Sigmoid colon (tissue), 7 donors: ENCODE measurements around the gene TTLL6. TPM values are rescaled to one million over a fixed set of nuclear protein-coding genes. Genes with fewer than 3 reads are reported as not detected.

Experiments used
- DNase-seq: peaks from one replicate; pipeline ENCODE4 v3.0.0-alpha.2; 2019
- H3K27ac ChIP-seq, 4 donors: fragments of 200-600 bp; sonication (generic); one replicate each; pipeline ENCODE4 v1.5.1; 2016 to 2019; ENCODE audit warnings: mild to moderate bottlenecking in 1 of 4
- H3K27me3 ChIP-seq, 3 donors: fragments of 200-600 bp; sonication (generic); one replicate each; pipeline ENCODE4 v1.5.1; 2019; ENCODE audit warnings: mild to moderate bottlenecking in 1 of 3
- H3K36me3 ChIP-seq, 4 donors: fragments of 200-600 bp; sonication (generic); one replicate each; pipeline ENCODE4 v1.5.1; 2016 to 2019
- H3K4me1 ChIP-seq, 4 donors: fragments of 200-600 bp; sonication (generic); one replicate each; pipeline ENCODE4 v1.5.1; 2017 to 2019
- H3K4me3 ChIP-seq, 4 donors: fragments of 200-600 bp; sonication (generic); one replicate each; pipeline ENCODE4 v1.5.1; 2017 to 2019; ENCODE audit warnings: mild to moderate bottlenecking in 2 of 4, moderate library complexity in 1 of 4
- H3K9me3 ChIP-seq, 4 donors: fragments of 200-600 bp in 3 of 4; sonication (generic) in 3 of 4; one replicate each; pipeline versions ENCODE4 v1.5.1 to v1.6.1; 2013 to 2019
- EP300 ChIP-seq, 4 donors: sonication (generic); formaldehyde crosslinking; IDR thresholded peaks; one replicate each; pipeline ENCODE4 v1.6.1; 2017; ENCODE audit warnings: antibody characterized with exemption in 4 of 4
- POLR2A ChIP-seq, 2 donors: fragments of 450-650 bp; IDR thresholded peaks; one replicate each; pipeline ENCODE4 v1.6.1; 2016; ENCODE audit warnings: antibody characterized with exemption in 2 of 2, mild to moderate bottlenecking in 2 of 2, moderate library complexity in 2 of 2
- POLR2AphosphoS5 ChIP-seq, 4 donors: sonication (generic); formaldehyde crosslinking; IDR thresholded peaks; one replicate each; pipeline ENCODE4 v1.6.1; 2017; ENCODE audit warnings: antibody characterized with exemption in 4 of 4
- WGBS, 2 donors: extraction: QIAGEN DNeasy Blood & Tissue Kit; methylation state at CpG; one replicate each; pipeline ENCODE4 v1.1.7; 2013; 5-methylcytosine and 5-hydroxymethylcytosine counted together
- intact Hi-C: fragments of 100-400 bp; cut with DNase I; formaldehyde crosslinking; loops from one replicate; pipeline ENCODE4 v1.15.1; 2023
- polyA plus RNA-seq, 3 donors: library from polyadenylated mRNA; stranded (reverse); fragments of 200-250 nt; gene quantifications; one replicate each; pipeline ENCODE4 v1.2.3, GENCODE V29; 2013
- total RNA-seq, 4 donors: library from RNA; depleted of rRNA; stranded (reverse); fragments of >200 nt; gene quantifications; one replicate each; pipeline ENCODE4 v1.1.0, GENCODE V29; 2016
- TF ChIP-seq, protein P1 (sequence below), 4 experiments: fragments of 450-650 bp in 3 of 4; fragments of 200-600 bp in 1 of 4; IDR thresholded peaks; one replicate each; pipeline ENCODE4 v1.5.1; 2016 to 2019; ENCODE audit warnings: antibody characterized with exemption in 4 of 4, mild to moderate bottlenecking in 3 of 4, moderate library complexity in 2 of 4
- donor health status: healthy with polysubstance abuse.
- donor health status: Bipolar disorder and iron deficiency.
- donor health status: healthy.

Gene TTLL6
- total and polyA plus RNA-seq, 7 donors = under 0.01 to 10.5 (median 3.5) TPM; not detected in 2

DNA sequence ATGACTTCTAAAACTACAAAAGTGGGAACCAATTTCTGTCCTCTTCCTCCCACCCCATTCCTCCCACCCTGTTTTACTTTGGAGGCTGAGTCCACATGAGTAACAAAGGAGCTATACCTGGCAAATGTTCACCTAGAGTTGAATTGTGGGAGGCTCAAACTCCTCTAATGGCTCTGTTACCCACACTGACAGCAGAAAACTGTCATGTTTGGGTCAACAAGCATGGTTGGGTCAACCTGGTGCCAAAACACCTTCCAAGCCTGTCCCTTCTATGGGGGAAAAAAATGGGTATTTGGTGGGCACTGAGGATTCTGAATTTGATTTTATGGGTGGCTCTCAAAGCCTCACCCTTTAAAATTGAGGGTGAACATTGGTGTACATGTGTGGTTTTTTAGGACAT, 76.5 kb downstream of the TTLL6 start:
- no peak for TF ChIP-seq EP300 (IDR thresholded peaks at IDR 0.05)
- TF ChIP-seq, protein P1, sequence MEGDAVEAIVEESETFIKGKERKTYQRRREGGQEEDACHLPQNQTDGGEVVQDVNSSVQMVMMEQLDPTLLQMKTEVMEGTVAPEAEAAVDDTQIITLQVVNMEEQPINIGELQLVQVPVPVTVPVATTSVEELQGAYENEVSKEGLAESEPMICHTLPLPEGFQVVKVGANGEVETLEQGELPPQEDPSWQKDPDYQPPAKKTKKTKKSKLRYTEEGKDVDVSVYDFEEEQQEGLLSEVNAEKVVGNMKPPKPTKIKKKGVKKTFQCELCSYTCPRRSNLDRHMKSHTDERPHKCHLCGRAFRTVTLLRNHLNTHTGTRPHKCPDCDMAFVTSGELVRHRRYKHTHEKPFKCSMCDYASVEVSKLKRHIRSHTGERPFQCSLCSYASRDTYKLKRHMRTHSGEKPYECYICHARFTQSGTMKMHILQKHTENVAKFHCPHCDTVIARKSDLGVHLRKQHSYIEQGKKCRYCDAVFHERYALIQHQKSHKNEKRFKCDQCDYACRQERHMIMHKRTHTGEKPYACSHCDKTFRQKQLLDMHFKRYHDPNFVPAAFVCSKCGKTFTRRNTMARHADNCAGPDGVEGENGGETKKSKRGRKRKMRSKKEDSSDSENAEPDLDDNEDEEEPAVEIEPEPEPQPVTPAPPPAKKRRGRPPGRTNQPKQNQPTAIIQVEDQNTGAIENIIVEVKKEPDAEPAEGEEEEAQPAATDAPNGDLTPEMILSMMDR (IDR thresholded peaks at IDR 0.05) = no peak
- TF ChIP-seq POLR2AphosphoS5 (IDR thresholded peaks at IDR 0.05) = no peak
- no peak for TF ChIP-seq POLR2A (IDR thresholded peaks at IDR 0.05)
- intact Hi-C loops = no loop called here

DNA sequence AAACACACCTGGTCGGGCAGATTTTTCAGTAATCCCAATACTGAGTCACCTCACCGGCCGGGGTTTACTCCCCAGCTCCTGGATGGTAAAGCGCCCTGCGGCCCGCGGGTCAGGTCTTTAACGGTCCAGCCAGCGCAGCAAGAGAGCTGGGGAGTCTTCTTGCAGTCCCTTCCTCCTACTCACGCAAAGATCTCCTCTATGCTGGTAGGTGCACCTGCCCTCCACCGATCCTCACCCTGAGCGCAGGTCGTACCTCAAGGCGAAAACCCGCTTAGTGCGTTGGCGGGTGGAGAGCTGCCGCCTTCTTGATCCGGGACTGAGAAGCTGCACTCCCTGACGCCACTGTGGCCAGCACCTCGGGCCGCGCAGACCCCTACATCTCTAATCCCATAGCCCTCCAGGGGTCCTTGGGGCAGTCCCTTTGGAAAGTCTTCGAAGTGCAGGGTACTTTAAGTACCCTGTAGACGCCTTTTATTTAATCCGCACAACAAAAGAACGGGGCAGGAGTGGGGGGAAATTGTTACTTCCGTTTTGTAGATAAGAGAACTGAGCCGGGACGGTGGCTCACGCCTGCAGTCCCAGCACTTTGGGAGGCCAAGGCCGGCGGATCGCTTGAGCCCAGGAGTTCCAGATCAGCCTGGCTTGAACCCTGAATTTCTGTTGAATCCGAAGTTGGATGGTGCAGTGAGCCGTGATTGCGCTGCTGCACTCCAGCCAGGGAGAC, 78.1 kb downstream of the TTLL6 start:
- H3K4me3 ChIP-seq = no peak overlapping the region
- WGBS, 2 donors = 28 to 52% methylated on average over 37 of the region's 37 CpGs
- TF ChIP-seq EP300 (IDR thresholded peaks at IDR 0.05) = no peak
- no peak for TF ChIP-seq POLR2AphosphoS5 (IDR thresholded peaks at IDR 0.05)
- TF ChIP-seq, protein P1 (IDR thresholded peaks at IDR 0.05) = no peak
- no peak for TF ChIP-seq POLR2A (IDR thresholded peaks at IDR 0.05)
- H3K36me3 ChIP-seq = no peaks in the 10 kb centered on the region
- peaks cover 77 to 100% (median 98%) of the 10 kb centered on the region in 3 donors for H3K27me3 ChIP-seq
- H3K9me3 ChIP-seq = no peaks in the 10 kb centered on the region
- DNase-seq = peak; percentile 39
- no peak overlapping the region for H3K27ac ChIP-seq
- H3K4me1 ChIP-seq = no peaks in the 10 kb centered on the region
- intact Hi-C loops = no loop called here

More for the DNA sequence above, 76.5 kb downstream of the TTLL6 start:
- H3K36me3 ChIP-seq = no peaks in the 10 kb centered on the region
- no peaks in the 10 kb centered on the region for H3K9me3 ChIP-seq
- no peak overlapping the region for H3K27ac ChIP-seq
- DNase-seq = no peak
- no peak overlapping the region for H3K4me3 ChIP-seq
- H3K4me1 ChIP-seq = no peaks in the 10 kb centered on the region
- peaks cover 78 to 100% (median 98%) of the 10 kb centered on the region in 3 donors for H3K27me3 ChIP-seq

DNA sequence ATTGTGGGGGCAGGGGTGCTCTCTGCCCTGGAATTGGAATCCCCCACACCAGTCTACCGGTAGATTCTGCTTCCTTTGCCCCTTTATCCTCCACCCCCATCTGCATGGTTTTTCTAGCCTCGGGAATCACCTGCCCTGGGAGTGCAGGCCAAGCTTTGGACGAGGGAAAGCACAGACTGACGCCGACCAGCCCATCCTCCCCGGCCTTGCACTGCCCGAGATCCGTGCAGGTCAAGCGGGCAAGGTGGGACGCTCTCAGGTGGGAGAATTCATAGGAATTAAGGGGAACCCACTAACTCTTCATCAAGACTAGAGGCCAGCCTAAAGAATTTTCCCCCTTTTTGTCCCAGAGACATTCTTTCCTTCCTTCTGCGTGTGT, 78.6 kb downstream of the TTLL6 start:
- H3K4me3 ChIP-seq = no peak overlapping the region
- H3K4me1 ChIP-seq = peaks cover 0 to 3% (median under 1%) of the 10 kb centered on the region in 4 donors
- 27 to 65% methylated on average over 11 of the region's 11 CpGs for WGBS, 2 donors
- TF ChIP-seq POLR2A (IDR thresholded peaks at IDR 0.05) (no peak), POLR2AphosphoS5 (IDR thresholded peaks at IDR 0.05) (no peak), EP300 (IDR thresholded peaks at IDR 0.05) (no peak)
- TF ChIP-seq, protein P1 (IDR thresholded peaks at IDR 0.05) = no peak
- H3K27me3 ChIP-seq = peaks cover 78 to 100% (median 96%) of the 10 kb centered on the region in 3 donors
- no peaks in the 10 kb centered on the region for H3K9me3 ChIP-seq
- intact Hi-C loops = no loop called here
- H3K27ac ChIP-seq = no peak overlapping the region
- DNase-seq = peak; percentile 28
- H3K36me3 ChIP-seq = no peaks in the 10 kb centered on the region

DNA sequence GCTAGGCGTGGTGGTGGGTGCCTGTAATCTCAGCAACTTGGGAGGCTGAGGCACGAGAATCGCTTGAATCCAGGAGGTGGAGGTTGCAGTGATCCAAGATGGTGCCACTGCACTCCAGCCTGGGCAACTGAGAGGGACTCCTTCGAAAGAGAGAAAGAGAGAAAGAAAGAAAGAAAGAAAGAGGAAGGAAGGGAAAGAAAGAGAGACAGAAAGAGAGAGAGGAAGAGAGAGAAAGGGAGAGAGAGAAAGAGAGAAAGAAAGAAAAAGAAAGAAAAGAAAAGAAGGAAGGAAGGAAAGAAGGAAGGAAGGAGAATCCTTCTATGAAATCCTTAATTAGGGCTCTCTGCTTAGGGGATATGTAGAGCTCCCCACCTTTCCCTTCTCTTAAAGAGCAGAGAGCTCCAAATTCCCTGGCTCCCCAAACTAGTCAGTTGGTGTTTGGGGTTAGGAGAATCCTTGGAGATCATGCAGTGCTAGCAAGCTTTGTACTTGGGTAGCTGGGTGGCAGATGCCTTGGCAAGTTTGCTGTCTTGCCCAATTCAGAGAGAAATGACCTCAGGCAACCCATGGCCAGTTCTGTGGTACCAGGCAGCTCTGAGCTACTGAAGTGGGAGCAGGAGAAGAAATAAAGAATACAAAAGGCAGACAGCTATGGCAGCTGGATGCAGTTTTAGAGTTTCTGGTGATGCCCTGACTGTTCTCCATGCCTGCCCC, 79.5 kb downstream of the TTLL6 start:
- Histone ChIP-seq H3K36me3 (no peaks in the 10 kb centered on the region), H3K27me3 (peaks cover 78 to 100% (median 96%) of the 10 kb centered on the region in 3 donors), H3K4me3 (no peak overlapping the region), H3K4me1 (peaks cover 0 to 10% (median 7%) of the 10 kb centered on the region in 4 donors), H3K27ac (no peak overlapping the region), H3K9me3 (no peaks in the 10 kb centered on the region)
- no peak for TF ChIP-seq EP300 (IDR thresholded peaks at IDR 0.05)
- TF ChIP-seq POLR2AphosphoS5 (IDR thresholded peaks at IDR 0.05) = no peak
- TF ChIP-seq, protein P1 (IDR thresholded peaks at IDR 0.05) = no peak
- no peak for TF ChIP-seq POLR2A (IDR thresholded peaks at IDR 0.05)
- intact Hi-C loops = no loop called here
- 68 to 85% methylated on average over 4 of the region's 4 CpGs for WGBS, 2 donors
- peak; percentile 28 for DNase-seq
